SK-N-SH treated with all-trans-retinoic acid at 6 μM for 48 hours (cell line): ENCODE data around the gene SPATA25.

Source experiments
- ISL1 ChIP-seq: fragments of 250-450 bp; sonication (Bioruptor Pico); IDR thresholded peaks from 2 replicates; pipeline ENCODE4 v2.1.2; 2022; ENCODE audit warnings: mild to moderate bottlenecking, moderate library complexity
- TSHZ2 ChIP-seq: fragments of 250-450 bp; sonication (Bioruptor Pico); IDR thresholded peaks from 2 replicates; pipeline ENCODE4 v1.5.0; 2020; ENCODE audit warnings: mild to moderate bottlenecking, moderate library complexity

DNA sequence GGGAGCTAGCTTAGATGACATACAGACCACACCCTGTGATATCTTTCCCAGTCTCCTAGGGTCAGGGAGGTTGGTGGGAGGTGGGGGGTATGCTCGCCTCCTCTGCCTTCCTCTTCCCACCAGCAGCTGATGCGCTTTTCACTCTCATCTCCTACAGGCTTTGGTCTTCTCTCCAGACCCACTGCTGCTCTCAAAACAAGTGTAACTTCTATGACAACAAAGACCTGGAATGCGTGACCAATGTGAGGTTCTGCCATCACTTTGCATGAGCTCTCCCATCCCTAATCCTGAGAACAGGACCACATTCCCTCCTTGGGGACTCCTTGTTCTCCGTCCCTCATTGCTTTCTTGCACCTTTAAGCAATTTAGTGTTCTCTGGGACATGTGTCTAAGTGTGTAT, 6.4 kb upstream of the SPATA25 start:
- no peak for TF ChIP-seq TSHZ2 (CRISPR knock-in tag)
- TF ChIP-seq ISL1 (CRISPR knock-in tag), result no peak
